ENCODE results near the gene RAB3GAP2. TPM values are rescaled to one million over a fixed set of nuclear protein-coding genes. Genes with fewer than 3 reads are reported as not detected.

The RAB3GAP2 gene
- total and polyA plus RNA-seq, 2 donors from 2014 or later = 7.6 to 38.1 TPM

- H3K9me3 ChIP-seq (ENCODE audit: control insufficient read depth in 2 of 3, insufficient read depth in 1 of 3, low read length in 3 of 3) = no peaks in the 10 kb centered on the region
- H3K27ac ChIP-seq (ENCODE audit: low read depth in 2 of 2, low read length in 2 of 2) = no peak overlapping the region
- intact Hi-C loops (cut with DNase I) = no loop called here
- H3K27me3 ChIP-seq (ENCODE audit: control insufficient read depth, insufficient read depth, low read length) = no peaks in the 10 kb centered on the region
- peaks cover 0 to 4% (median 0%) of the 10 kb centered on the region in 3 donors for H3K4me1 ChIP-seq (ENCODE audit: control insufficient read depth in 2 of 3, insufficient read depth in 2 of 3, low read depth in 1 of 3, low read length in 3 of 3)
- no peak for TF ChIP-seq CTCF (IDR thresholded peaks at IDR 0.05; ENCODE audit: borderline replicate concordance, extremely low read depth, insufficient read depth)
- no peak overlapping the region for H3K4me3 ChIP-seq (ENCODE audit: low read length in 3 of 3)
- no peak overlapping the region for H3K9ac ChIP-seq (ENCODE audit: low read length in 3 of 3)
- FAIRE-seq (no peak), DNase-seq (no peak)
- peaks cover 0 to 2% (median 0%) of the 10 kb centered on the region in 3 donors for H3K36me3 ChIP-seq (ENCODE audit: control insufficient read depth in 2 of 3, insufficient read depth in 3 of 3, low read length in 3 of 3)
Measured at GRCh38 chr1:220226752-220227151, 45.5 kb downstream of the RAB3GAP2 start.

DNA sequence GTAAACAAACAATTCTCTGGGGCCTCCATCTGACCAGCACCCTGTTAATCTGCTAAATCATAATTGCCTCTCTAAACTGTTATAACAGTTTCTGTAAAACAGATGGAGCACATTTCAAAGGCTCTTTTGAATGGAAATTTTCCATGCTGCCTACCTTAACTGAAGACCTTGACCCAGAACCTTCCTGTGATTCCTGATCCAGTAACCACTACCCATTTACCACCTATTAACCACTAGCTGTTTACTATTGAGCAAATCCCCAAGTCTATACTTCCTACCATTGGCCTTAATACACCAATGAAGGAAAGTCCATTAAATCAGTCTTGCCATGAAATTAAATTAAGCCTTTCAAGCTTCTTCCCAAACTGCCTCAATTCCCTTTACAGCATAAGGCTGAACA lies 46.3 kb downstream of the RAB3GAP2 start:
- DNase-seq (no peak), FAIRE-seq (no peak)
- H3K27me3 ChIP-seq (ENCODE audit: control insufficient read depth, insufficient read depth, low read length) = no peaks in the 10 kb centered on the region
- no peak for TF ChIP-seq CTCF (IDR thresholded peaks at IDR 0.05; ENCODE audit: borderline replicate concordance, extremely low read depth, insufficient read depth)
- H3K9me3 ChIP-seq (ENCODE audit: control insufficient read depth in 2 of 3, insufficient read depth in 1 of 3, low read length in 3 of 3) = no peaks in the 10 kb centered on the region
- no peak overlapping the region for H3K9ac ChIP-seq (ENCODE audit: low read length in 3 of 3)
- H3K4me3 ChIP-seq (ENCODE audit: low read length in 3 of 3) = no peak overlapping the region
- peaks cover 0 to 2% (median 0%) of the 10 kb centered on the region in 3 donors for H3K36me3 ChIP-seq (ENCODE audit: control insufficient read depth in 2 of 3, insufficient read depth in 3 of 3, low read length in 3 of 3)
- H3K4me1 ChIP-seq (ENCODE audit: control insufficient read depth in 2 of 3, insufficient read depth in 2 of 3, low read depth in 1 of 3, low read length in 3 of 3) = peaks cover 0 to 4% (median 0%) of the 10 kb centered on the region in 3 donors
- intact Hi-C loops (cut with DNase I) = no loop called here
- no peak overlapping the region for H3K27ac ChIP-seq (ENCODE audit: low read depth in 2 of 2, low read length in 2 of 2)

DNA sequence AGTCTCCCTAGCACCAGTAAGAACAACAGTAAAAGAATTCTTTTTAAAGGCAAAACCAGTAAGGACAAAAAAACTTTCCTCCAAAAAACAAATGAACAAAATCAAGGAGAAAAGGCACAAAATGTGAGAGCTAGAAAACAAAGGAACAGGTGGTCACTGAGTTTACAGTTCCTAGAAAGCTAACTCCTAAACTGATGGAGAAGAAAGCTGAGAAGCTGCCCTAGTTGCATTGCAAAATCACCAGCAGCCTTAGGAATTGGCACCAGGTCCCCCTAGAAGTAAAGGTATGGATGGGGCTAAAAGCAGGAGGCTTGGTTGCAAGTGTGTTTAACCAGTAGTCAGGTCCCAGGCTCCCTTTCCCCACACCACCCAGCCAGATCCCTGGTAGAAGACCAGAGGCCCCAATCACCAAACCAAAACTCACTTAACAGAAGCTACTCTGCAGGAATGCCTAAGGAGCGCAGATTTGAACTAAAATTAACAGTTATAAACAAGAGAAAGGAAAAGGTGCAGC lies 47.6 kb downstream of the RAB3GAP2 start:
- no peak for TF ChIP-seq CTCF (IDR thresholded peaks at IDR 0.05; ENCODE audit: borderline replicate concordance, extremely low read depth, insufficient read depth)
- FAIRE-seq (no peak), DNase-seq (peak in 1 of 5 donors; percentile 1)
- Histone ChIP-seq H3K4me3 (ENCODE audit: low read length in 3 of 3) (no peak overlapping the region), H3K27ac (ENCODE audit: low read depth in 2 of 2, low read length in 2 of 2) (no peak overlapping the region), H3K27me3 (ENCODE audit: control insufficient read depth, insufficient read depth, low read length) (no peaks in the 10 kb centered on the region), H3K9me3 (ENCODE audit: control insufficient read depth in 2 of 3, insufficient read depth in 1 of 3, low read length in 3 of 3) (no peaks in the 10 kb centered on the region), H3K9ac (ENCODE audit: low read length in 3 of 3) (no peak overlapping the region), H3K36me3 (ENCODE audit: control insufficient read depth in 2 of 3, insufficient read depth in 3 of 3, low read length in 3 of 3) (peaks cover 0 to 2% (median 0%) of the 10 kb centered on the region in 3 donors), H3K4me1 (ENCODE audit: control insufficient read depth in 2 of 3, insufficient read depth in 2 of 3, low read depth in 1 of 3, low read length in 3 of 3) (peaks cover 0 to 4% (median 0%) of the 10 kb centered on the region in 3 donors)
- intact Hi-C loops (cut with DNase I) = no loop called here

- intact Hi-C loops (cut with DNase I) = no loop called here
- no peak for DNase-seq
- Histone ChIP-seq H3K9me3 (ENCODE audit: control insufficient read depth in 2 of 3, insufficient read depth in 1 of 3, low read length in 3 of 3) (no peaks in the 10 kb centered on the region), H3K4me3 (ENCODE audit: low read length in 3 of 3) (no peak overlapping the region), H3K27ac (ENCODE audit: low read depth in 2 of 2, low read length in 2 of 2) (no peak overlapping the region), H3K4me1 (ENCODE audit: control insufficient read depth in 2 of 3, insufficient read depth in 2 of 3, low read depth in 1 of 3, low read length in 3 of 3) (peaks cover 0 to 4% (median 0%) of the 10 kb centered on the region in 3 donors), H3K36me3 (ENCODE audit: control insufficient read depth in 2 of 3, insufficient read depth in 3 of 3, low read length in 3 of 3) (peaks cover 0 to 2% (median 0%) of the 10 kb centered on the region in 3 donors), H3K27me3 (ENCODE audit: control insufficient read depth, insufficient read depth, low read length) (no peaks in the 10 kb centered on the region), H3K9ac (ENCODE audit: low read length in 3 of 3) (no peak overlapping the region)
- no peak for TF ChIP-seq CTCF (IDR thresholded peaks at IDR 0.05; ENCODE audit: borderline replicate concordance, extremely low read depth, insufficient read depth)
- FAIRE-seq = no peak
Measured at GRCh38 chr1:220224033-220224432, 48.2 kb downstream of the RAB3GAP2 start.

Measured in kidney (tissue), 14 donors.